Measurements from ENCODE around the gene ARF4.

DNA sequence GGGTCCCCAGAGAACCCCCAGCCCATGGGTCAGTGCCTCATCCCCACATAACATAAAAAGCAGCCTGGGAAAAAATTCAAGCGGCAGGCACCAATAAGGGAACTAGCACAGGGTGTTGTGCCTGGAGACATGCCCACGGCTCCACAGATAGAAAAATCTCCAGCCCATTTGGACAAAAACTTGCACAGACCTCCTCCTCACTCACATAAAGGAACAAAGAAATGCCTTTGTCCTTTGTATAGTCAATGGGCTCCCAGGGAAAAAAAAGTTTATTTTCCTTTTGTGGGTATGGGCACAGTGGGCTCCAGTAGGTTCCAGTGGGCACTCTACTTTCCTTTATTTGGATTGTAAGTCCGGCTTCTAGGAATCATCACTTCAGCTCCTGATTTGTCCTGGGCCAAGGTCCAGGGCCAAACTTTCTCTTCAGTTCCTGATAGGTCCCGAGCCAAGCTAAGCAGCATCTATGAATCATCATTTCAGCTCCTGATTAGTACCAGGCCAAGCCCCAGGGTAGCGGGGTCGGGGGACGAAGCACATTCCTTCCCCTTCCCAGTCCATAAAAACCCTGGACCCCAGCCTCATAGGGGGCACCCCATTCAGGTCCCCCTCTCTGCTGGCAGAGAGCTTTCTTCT, 51.4 kb downstream of the ARF4 start:
- TF ChIP-seq, protein P1, sequence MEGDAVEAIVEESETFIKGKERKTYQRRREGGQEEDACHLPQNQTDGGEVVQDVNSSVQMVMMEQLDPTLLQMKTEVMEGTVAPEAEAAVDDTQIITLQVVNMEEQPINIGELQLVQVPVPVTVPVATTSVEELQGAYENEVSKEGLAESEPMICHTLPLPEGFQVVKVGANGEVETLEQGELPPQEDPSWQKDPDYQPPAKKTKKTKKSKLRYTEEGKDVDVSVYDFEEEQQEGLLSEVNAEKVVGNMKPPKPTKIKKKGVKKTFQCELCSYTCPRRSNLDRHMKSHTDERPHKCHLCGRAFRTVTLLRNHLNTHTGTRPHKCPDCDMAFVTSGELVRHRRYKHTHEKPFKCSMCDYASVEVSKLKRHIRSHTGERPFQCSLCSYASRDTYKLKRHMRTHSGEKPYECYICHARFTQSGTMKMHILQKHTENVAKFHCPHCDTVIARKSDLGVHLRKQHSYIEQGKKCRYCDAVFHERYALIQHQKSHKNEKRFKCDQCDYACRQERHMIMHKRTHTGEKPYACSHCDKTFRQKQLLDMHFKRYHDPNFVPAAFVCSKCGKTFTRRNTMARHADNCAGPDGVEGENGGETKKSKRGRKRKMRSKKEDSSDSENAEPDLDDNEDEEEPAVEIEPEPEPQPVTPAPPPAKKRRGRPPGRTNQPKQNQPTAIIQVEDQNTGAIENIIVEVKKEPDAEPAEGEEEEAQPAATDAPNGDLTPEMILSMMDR (IDR thresholded peaks at IDR 0.05), result no peak
- no peak for TF ChIP-seq ZFX (IDR thresholded peaks at IDR 0.05; ENCODE audit: borderline replicate concordance)
